Lower leg skin (tissue), 4 donors: ENCODE measurements around the gene LIPF. TPM values are rescaled to one million over a fixed set of nuclear protein-coding genes. Genes with fewer than 3 reads are reported as not detected.
"Not testable (repeated sequence)": the region's sequence is repeated elsewhere in the genome, so short reads cannot be mapped to it uniquely, and the experiment has no call there.

Experiments used
- DNase-seq, 2 donors: peaks; one replicate each; pipeline ENCODE4 v3.0.0-alpha.2; 2019; ENCODE audit warnings: low spot score in 2 of 2
- H3K4me3 ChIP-seq: fragments of 200-600 bp; sonication (generic); 2 replicates; pipeline ENCODE4 v1.5.1; 2017; ENCODE audit warnings: mild to moderate bottlenecking, low read depth; ENCODE audit not compliant: poor library complexity, severe bottlenecking
- CTCF ChIP-seq, 3 donors: fragments of 450-650 bp; IDR thresholded peaks; one replicate each; pipeline ENCODE4 v1.5.1; 2016; ENCODE audit warnings: antibody characterized with exemption in 3 of 3, mild to moderate bottlenecking in 3 of 3, moderate library complexity in 2 of 3
- POLR2A ChIP-seq, 2 donors: fragments of 450-650 bp; IDR thresholded peaks; one replicate each; pipeline ENCODE4 v1.6.1; 2016 to 2017; ENCODE audit warnings: antibody characterized with exemption in 2 of 2, mild to moderate bottlenecking in 1 of 2, moderate library complexity in 1 of 2
- WGBS, 2 donors: methylation state at CpG; one replicate each; pipeline ENCODE4 v1.1.5; 2018; 5-methylcytosine and 5-hydroxymethylcytosine counted together
- intact Hi-C: fragments of 100-400 bp; cut with DNase I; formaldehyde crosslinking; loops from one replicate; pipeline ENCODE4 v1.15.0; 2023; ENCODE audit warnings: low total_unique reads
- total RNA-seq, 4 donors: library from RNA; depleted of rRNA; stranded (reverse); fragments of >200 nt; gene quantifications; one replicate each; pipeline ENCODE4 v1.1.0, GENCODE V29; 2016

LIPF gene
- total RNA-seq, 4 donors from 2014 or later, result not detected

DNA sequence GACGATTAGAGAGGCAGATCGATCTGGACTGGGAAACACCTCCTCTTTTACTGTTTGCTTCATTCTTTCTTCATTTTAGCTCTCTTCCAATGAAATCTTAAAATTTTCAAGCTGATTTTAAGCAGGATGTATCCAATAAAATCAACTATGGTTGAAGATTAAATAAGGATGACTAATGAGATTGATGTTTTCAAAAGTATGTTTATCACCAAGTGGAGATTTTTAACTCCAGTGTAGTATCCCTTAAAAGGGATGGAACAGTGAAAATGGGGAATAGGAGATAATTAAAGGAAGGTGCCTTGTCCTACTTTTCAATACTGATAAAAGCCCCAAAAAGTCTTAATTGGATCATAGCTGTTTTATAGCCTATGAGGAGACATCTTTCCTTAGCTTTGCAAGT is 11.6 kb upstream of the LIPF start:
- no peak overlapping the region for H3K4me3 ChIP-seq
- DNase-seq, result no peak
- intact Hi-C loops, result no loop called here
- TF ChIP-seq CTCF (IDR thresholded peaks at IDR 0.05), result no peak
- 90 to 92% methylated on average over 2 of the region's 2 CpGs for WGBS, 2 donors

DNA sequence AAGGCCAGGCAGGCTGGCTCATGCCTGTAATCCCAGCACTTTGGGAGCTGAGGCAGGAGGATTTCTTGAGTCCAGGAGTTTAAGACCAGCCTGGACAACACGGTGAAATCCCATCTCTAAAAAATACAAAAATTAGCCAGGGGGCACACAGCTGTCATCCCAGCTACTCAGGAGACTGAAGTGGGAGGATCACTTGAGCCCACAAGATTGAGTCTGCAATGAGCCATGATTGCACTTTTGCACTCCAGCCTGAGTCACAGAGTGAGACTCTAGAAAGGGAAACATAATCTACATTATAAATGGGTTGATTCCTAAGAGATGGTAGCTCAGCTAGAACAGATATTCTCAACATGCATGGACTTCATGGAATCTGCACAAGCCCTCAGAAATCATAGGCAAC is 6.3 kb upstream of the LIPF start:
- intact Hi-C loops, result no loop called here
- H3K4me3 ChIP-seq, result no peak overlapping the region
- TF ChIP-seq POLR2A (IDR thresholded peaks at IDR 0.05) (no peak), CTCF (IDR thresholded peaks at IDR 0.05) (no peak)
- DNase-seq, result no peak
- 36 to 80% methylated on average over 1 of the region's 1 CpG for WGBS, 2 donors

DNA sequence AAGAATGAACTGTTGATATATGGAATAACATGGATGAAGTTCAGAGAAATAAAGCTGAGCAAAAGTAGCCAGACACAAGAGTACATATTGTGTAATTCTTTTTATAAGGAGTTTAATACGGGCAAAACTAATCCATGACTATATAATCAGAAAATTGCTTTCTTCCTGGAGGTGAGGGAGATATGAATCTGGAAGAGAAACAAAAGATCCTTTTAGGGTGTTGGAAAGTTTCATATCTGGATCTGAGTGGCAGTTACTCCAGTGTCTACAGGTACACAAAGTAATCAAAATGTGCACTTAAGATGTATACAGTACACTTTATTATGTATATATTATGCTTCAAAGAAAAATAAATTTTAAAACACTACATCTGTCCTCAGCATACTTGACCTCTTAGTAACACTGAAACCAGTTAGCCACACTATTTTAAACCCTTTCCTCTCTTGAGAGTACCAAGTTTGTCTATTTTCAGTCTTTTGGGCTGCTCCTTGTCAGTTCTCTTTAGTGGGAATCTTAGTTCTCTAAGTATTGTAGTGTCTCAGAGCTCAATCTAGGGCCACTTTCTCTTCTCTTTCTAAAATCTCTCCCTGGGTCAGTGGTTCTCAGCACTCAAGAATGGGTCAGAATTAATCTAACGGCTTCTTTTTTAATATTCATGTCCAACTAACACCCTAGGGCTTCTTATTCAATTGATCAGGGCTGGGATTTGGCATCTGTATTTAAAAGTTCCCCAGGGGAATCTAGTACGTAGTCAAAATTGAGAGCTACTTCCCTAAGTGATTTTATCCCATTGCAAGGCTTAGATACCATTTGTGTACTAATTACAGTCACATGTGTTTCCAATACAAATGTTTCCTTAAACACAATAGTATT is 4.3 kb upstream of the LIPF start:
- TF ChIP-seq POLR2A (IDR thresholded peaks at IDR 0.05), result no peak
- TF ChIP-seq CTCF (IDR thresholded peaks at IDR 0.05), result no peak
- no peak overlapping the region for H3K4me3 ChIP-seq
- WGBS, 2 donors, result 42 to 43% methylated on average over 3 of the region's 3 CpGs
- intact Hi-C loops, result no loop called here
- DNase-seq, result no peak

DNA sequence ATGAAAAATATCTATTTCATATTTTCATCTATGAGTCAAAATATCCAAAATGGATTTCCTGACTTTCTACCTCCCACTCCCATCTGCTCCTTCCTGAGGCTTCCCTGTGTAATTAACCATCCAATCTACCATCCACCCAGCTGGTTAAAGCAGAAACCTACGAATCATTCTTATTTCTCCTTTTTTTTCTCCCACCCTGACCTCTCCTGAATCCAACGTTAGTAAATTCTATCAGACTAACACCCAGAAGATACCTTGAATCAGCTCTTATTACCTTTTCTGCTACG is 3.7 kb upstream of the LIPF start:
- H3K4me3 ChIP-seq, result no peak overlapping the region

DNA sequence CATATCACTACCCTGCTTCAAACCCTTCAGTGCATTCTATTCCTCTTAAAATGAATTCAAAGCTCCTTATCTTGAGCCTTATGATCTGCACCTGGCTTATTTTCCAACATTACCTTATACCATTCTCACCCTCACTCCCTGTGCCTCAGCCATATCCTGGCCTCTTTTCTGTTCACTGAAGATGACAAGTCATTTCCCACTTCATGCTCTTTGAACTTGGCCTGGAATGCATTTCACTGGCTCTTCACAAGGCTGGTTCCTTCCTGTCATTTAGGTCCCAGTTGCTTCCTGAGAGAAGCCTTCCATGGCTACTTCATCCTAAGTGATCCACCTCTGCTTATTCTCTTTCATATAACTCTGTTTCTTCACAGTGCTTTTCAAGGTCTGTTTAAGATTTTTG is 3.2 kb upstream of the LIPF start:
- no peak for TF ChIP-seq CTCF (IDR thresholded peaks at IDR 0.05)
- intact Hi-C loops, result no loop called here
- DNase-seq, result no peak
- H3K4me3 ChIP-seq, result no peak overlapping the region

More for the DNA sequence above, 3.7 kb upstream of the LIPF start:
- TF ChIP-seq POLR2A (IDR thresholded peaks at IDR 0.05) (no peak), CTCF (IDR thresholded peaks at IDR 0.05) (no peak)
- DNase-seq, result no peak
- 12 to 47% methylated on average over 2 to 3 of the region's 3 CpGs for WGBS, 2 donors
- intact Hi-C loops, result no loop called here

- intact Hi-C loops, result no loop called here
- DNase-seq, result no peak
- no peak for TF ChIP-seq POLR2A (IDR thresholded peaks at IDR 0.05)
- TF ChIP-seq CTCF (IDR thresholded peaks at IDR 0.05), result no peak
- H3K4me3 ChIP-seq, result no peak overlapping the region
Observed at GRCh38 chr10:88661577-88661976, 2.7 kb upstream of the LIPF start.

GRCh38 chr10:88663153-88663552 is 1.1 kb upstream of the LIPF start:
- 98% methylated on average over 2 of the region's 2 CpGs for WGBS, 2 donors
- intact Hi-C loops, DNase-seq, H3K4me3 ChIP-seq: not testable (repeated sequence)
